Tibial artery (tissue), 4 donors: Measurements from ENCODE around the gene ANKS6.
A peak's percentile ranks its signal among the peaks of the same experiment; 100 is the strongest.

ENCODE experiments used
- DNase-seq, 2 donors: peaks; one replicate each; pipeline ENCODE4 v3.0.0-alpha.2; 2019
- H3K27ac ChIP-seq, 2 donors: fragments of 200-600 bp; sonication (generic) in 1 of 2; 1 replicate in 1 of 2; 2 replicates in 1 of 2; pipeline ENCODE4 v1.5.1; 2018 to 2019; ENCODE audit warnings: mild to moderate bottlenecking in 1 of 2
- H3K27me3 ChIP-seq, 2 donors: fragments of 200-600 bp; sonication (generic) in 1 of 2; one replicate each; pipeline versions ENCODE4 v1.5.1 to v1.6.0; 2016 to 2019
- H3K36me3 ChIP-seq, 3 donors: fragments of 200-600 bp; sonication (generic) in 2 of 3; one replicate each; pipeline ENCODE4 v1.5.1; 2016 to 2019; ENCODE audit warnings: mild to moderate bottlenecking in 2 of 3
- H3K4me1 ChIP-seq, 4 donors: fragments of 200-600 bp; sonication (generic) in 2 of 4; 1 replicate in 3 of 4; 2 replicates in 1 of 4; pipeline ENCODE4 v1.5.1; 2016 to 2019
- H3K4me3 ChIP-seq, 2 donors: fragments of 200-600 bp; sonication (generic) in 1 of 2; 1 replicate in 1 of 2; 2 replicates in 1 of 2; pipeline ENCODE4 v1.5.1; 2018 to 2019; ENCODE audit warnings: mild to moderate bottlenecking in 2 of 2
- H3K9me3 ChIP-seq, 3 donors: fragments of 200-600 bp; sonication (generic) in 1 of 3; one replicate each; pipeline ENCODE4 v1.5.1; 2016 to 2019
- intact Hi-C: fragments of 100-400 bp; cut with DNase I; formaldehyde crosslinking; loops from one replicate; pipeline ENCODE4 v1.15.0; 2023; ENCODE audit warnings: low total_unique reads
- TF ChIP-seq, protein P1 (sequence below), 2 experiments: fragments of 200-600 bp in 1 of 2; fragments of 450-650 bp in 1 of 2; IDR thresholded peaks; one replicate each; pipeline ENCODE4 v1.5.1; 2017 to 2019; ENCODE audit warnings: antibody characterized with exemption in 2 of 2, mild to moderate bottlenecking in 1 of 2, moderate library complexity in 1 of 2

The ANKS6 gene

DNA sequence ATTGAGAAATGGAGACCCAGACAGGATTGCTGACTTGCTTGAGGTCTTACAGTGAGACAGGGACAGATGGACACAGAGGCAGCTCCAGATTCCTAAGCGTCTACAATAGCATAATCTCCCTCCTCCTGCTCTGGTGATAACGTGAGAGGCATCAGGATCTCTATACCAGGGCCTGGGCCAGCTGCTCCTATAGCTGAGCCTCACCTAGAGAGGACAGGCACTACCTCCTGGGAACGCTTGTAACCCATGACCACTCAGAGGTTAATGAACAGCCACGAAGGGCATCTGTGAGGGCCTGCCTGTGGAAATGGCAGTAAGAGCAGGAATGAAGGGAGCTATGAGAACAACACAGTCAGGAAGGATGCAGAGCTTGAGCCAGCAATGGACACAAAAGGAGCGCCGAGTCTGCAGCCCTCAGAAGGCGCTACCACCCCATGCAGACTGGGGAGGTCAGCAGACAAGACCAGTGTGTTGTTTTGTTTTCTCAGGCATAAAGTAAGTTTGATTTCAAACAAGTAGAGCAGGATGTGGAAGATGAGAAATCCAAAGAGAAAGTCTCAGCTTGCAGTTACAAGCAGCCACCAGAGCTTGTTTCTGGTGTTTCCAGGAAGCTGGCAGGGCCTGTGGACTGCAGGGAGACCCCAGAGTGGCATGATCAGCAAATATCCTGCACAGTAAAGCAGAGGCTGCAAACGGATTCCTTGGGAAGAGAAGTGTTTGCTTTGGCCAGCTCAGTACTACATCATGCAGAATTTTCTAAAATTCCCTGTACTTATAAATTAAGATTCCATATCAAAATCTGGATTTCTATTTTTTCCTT is 17.4 kb downstream of the ANKS6 start:
- Histone ChIP-seq H3K36me3 (peaks cover 14 to 30% (median 19%) of the 10 kb centered on the region in 3 donors), H3K9me3 (no peaks in the 10 kb centered on the region), H3K27ac (no peak overlapping the region), H3K27me3 (no peaks in the 10 kb centered on the region), H3K4me1 (no peaks in the 10 kb centered on the region), H3K4me3 (no peak overlapping the region)
- TF ChIP-seq, protein P1, sequence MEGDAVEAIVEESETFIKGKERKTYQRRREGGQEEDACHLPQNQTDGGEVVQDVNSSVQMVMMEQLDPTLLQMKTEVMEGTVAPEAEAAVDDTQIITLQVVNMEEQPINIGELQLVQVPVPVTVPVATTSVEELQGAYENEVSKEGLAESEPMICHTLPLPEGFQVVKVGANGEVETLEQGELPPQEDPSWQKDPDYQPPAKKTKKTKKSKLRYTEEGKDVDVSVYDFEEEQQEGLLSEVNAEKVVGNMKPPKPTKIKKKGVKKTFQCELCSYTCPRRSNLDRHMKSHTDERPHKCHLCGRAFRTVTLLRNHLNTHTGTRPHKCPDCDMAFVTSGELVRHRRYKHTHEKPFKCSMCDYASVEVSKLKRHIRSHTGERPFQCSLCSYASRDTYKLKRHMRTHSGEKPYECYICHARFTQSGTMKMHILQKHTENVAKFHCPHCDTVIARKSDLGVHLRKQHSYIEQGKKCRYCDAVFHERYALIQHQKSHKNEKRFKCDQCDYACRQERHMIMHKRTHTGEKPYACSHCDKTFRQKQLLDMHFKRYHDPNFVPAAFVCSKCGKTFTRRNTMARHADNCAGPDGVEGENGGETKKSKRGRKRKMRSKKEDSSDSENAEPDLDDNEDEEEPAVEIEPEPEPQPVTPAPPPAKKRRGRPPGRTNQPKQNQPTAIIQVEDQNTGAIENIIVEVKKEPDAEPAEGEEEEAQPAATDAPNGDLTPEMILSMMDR (IDR thresholded peaks at IDR 0.05), result no peak
- peak in 1 of 2 donors; percentile 6 for DNase-seq
- intact Hi-C loops, result no loop called here

DNA sequence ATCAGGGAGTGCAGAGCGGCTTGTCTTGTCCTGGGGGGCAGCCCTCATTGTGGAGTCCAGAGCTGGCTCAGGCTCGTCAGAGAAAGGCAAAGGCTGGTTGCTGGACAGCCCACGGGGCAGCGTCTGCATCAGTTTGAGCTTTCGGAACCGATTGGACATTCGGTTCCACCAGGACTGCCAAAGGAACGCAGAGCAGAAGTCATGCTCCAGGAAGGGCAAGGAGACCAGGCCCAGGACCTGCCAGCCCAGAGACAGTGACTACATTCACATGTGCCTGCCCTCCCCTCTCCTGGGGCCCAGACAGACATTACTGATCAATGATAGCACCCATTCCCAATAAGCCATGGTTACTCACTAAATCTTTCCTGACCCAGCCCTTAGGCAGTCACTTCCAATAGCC is 18.1 kb downstream of the ANKS6 start:
- Histone ChIP-seq H3K27ac (no peak overlapping the region), H3K27me3 (no peaks in the 10 kb centered on the region), H3K4me3 (no peak overlapping the region), H3K4me1 (no peaks in the 10 kb centered on the region), H3K9me3 (no peaks in the 10 kb centered on the region), H3K36me3 (peaks cover 14 to 31% (median 26%) of the 10 kb centered on the region in 3 donors)
- intact Hi-C loops, result no loop called here
- TF ChIP-seq, protein P1 (IDR thresholded peaks at IDR 0.05), result no peak
- peak in 1 of 2 donors; percentile 39 for DNase-seq

DNA sequence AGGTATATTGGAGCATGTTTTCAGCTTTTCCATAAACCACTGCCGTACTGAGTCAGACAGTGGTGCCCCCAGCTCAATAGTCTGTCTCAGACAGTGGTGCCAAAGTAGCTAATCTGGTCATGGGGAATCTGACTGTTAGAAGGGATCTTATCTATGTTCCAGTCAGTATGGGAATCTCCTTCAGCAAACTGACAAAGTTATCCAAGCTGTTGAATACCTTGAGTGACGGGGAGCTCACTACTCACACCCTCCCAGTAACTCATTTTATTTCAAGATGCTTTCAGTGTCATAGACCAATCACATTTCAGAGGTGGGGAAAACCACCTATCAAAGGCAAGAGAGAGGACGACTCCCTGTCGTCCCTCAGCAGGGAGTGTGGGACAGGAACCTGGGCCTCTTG is 18.7 kb downstream of the ANKS6 start:
- intact Hi-C loops, result no loop called here
- Histone ChIP-seq H3K36me3 (peaks cover 21 to 37% (median 32%) of the 10 kb centered on the region in 3 donors), H3K27me3 (no peaks in the 10 kb centered on the region), H3K4me1 (no peaks in the 10 kb centered on the region), H3K27ac (no peak overlapping the region), H3K4me3 (no peak overlapping the region), H3K9me3 (no peaks in the 10 kb centered on the region)
- TF ChIP-seq, protein P1 (IDR thresholded peaks at IDR 0.05), result no peak
- DNase-seq, result no peak

DNA sequence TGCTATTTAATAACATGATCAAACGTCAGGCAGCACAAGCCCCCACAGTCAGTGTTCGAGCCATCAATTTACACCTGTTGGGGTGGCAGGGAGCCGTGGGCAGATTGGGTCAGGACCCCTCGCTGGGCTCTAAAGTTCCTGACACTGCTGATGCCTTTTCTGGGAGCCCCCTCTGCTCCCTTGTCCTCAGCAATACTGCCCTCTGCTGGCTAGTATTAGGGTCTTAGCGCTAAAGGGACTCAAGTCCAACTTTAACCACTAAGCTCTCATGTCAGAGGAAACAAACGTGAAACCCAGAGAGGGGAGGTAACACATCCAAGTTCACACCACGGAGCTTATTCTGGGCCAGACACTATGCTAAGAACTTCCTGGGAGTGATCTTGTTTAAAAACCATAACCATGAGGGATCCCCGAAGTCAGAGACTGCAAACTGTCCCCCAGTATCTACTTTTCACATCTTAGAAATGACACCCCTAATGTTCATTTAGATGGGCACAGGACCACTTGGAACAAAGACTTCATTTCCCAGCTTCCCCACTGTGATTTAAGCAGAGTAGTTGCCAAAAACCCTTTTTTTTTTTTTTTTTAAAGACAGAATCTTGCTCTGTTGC is 20.4 kb downstream of the ANKS6 start:
- peaks cover 36 to 46% (median 39%) of the 10 kb centered on the region in 3 donors for H3K36me3 ChIP-seq
- intact Hi-C loops, result no loop called here
- H3K4me1 ChIP-seq, result no peaks in the 10 kb centered on the region
- H3K27me3 ChIP-seq, result no peaks in the 10 kb centered on the region
- TF ChIP-seq, protein P1 (IDR thresholded peaks at IDR 0.05), result peak; percentile 51 to 55
- no peak overlapping the region for H3K4me3 ChIP-seq
- DNase-seq, result peak in 1 of 2 donors; percentile 44
- H3K27ac ChIP-seq, result no peak overlapping the region
- no peaks in the 10 kb centered on the region for H3K9me3 ChIP-seq

DNA sequence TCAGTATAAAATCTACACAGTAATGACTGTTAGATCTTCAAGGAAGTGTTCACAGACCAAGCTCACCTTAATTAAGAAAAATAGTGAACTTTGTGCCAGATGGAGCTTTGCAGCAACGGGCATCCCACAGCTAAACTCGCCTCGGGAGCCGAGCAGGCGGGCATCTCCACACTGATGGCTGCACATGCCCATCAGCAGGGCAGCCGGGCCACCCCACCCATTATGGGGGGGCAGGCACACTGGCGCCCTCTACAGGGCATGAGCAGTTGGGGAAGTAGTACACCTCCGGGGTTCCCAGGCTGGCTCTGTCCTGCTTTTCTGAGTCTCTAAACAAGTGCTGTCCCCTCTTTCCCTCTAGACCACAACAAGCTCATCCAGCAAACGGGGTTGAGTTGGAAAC is 21.6 kb downstream of the ANKS6 start:
- TF ChIP-seq, protein P1 (IDR thresholded peaks at IDR 0.05), result no peak
- Histone ChIP-seq H3K4me1 (no peaks in the 10 kb centered on the region), H3K9me3 (no peaks in the 10 kb centered on the region), H3K4me3 (no peak overlapping the region), H3K36me3 (peaks cover 36 to 50% (median 50%) of the 10 kb centered on the region in 3 donors), H3K27me3 (no peaks in the 10 kb centered on the region), H3K27ac (no peak overlapping the region)
- DNase-seq, result no peak
- intact Hi-C loops, result loop anchor here (5.0 kb wide), 1 partner anchor 457 kb away; no protein-coding TSS in a partner anchor
